NCI-H2196 treated with DMSO at 0.1 percent for 48 hours (cell line): ENCODE results near the gene USF2.
A peak's percentile ranks its signal among the peaks of the same experiment; 100 is the strongest.

Source experiments
- DNase-seq: peaks from one replicate; lab custom pipeline; 2025; ENCODE audit not compliant: unreplicated experiment; lab: John Stamatoyannopoulos, UW

Gene USF2

GRCh38 chr19:35265126-35265899 lies 3.4 kb upstream of the USF2 start:
- DNase-seq = no peak

DNA sequence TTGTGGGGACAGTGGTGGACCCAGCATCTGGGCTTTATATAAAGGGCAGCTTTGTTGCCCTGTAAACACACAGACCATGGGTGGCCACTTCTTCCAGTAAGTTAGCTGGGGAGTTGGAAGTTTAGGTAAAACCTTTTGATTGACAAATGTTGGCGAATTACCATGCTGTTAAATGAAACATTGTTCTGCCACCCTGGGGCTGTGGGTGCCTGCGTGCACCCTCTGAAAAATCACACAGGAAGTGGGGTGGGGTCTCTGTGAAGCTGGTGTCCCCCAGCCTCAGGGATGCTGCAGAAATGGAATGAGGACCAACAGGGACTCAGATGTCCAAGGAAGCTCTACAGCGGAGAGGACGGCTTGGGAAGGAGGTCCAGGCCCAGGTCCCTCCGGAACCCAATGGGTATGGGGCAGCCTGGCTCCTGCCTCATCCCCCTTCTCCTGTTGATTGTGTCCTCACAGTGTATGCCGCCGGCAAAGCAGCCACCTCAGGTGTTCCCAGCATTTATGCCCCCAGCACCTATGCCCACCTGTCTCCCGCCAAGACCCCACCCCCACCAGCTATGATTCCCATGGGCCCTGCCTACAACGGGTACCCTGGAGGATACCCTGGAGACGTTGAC lies 2.8 kb upstream of the USF2 start:
- no peak for DNase-seq

GRCh38 chr19:35266520-35267352 lies 2.0 kb upstream of the USF2 start:
- DNase-seq = no peak

DNA sequence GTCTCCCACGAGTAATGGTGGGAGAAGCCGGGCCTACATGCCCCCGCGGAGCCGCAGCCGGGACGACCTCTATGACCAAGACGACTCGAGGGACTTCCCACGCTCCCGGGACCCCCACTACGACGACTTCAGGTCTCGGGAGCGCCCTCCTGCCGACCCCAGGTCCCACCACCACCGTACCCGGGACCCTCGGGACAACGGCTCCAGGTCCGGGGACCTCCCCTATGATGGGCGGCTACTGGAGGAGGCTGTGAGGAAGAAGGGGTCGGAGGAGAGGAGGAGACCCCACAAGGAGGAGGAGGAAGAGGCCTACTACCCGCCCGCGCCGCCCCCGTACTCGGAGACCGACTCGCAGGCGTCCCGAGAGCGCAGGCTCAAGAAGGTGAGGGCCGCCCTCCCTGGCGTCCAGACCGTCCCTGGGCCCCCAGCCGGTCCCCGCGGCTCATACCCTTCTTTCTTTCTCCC lies 1.4 kb upstream of the USF2 start:
- DNase-seq = no peak

DNA sequence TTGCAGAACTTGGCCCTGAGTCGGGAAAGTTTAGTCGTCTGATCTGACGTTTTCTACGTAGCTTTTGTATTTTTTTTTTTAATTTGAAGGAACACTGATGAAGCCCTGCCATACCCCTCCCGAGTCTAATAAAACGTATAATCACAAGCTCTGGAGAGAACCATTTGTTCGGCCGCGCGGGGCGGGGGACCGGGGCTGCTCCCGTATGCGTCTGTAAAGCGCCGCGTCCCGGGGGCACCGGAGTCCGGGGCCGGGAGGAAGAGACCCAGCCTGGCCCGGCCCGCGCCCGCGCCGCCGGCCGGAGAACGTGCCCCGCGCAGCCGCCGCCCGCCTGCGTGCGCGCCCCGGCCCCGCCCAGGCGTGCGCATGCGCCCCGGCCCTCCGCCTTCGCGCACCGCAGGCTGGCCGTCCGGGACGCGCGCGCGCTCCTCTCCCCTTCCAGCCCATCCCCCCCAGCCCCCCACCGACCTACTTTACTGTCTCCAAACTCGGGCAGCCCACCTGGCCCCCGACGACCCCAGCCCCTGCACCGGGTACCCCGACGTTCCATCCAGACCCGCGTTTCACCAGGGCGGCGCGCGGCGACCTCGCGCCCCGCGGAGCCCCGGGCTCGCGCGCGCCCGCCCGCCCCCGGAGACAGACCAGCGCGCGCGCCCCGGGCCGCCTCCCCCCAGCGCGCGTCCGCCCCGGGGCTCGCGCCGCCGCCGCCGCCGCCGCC lies 785 bp upstream of the USF2 start:
- peak; percentile 34 for DNase-seq

- DNase-seq = peak; percentile 84
These were observed 816 bp downstream of the USF2 start for GRCh38 chr19:35269438-35270117.

DNA sequence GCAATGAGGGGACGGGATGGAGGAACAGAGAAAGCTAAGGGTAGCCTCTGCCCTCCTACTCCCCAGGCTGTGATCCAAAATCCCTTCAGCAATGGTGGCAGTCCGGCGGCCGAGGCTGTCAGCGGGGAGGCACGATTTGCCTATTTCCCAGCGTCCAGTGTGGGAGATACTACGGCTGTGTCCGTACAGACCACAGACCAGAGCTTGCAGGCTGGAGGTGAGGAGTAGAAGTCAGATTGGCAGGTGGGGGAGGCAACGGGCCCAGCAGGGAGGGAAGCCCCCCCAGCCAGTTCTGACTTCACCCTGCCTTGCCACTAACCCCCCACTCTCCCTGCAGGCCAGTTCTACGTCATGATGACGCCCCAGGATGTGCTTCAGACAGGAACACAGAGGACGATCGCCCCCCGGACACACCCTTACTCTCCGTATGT lies 1.6 kb downstream of the USF2 start:
- no peak for DNase-seq

DNA sequence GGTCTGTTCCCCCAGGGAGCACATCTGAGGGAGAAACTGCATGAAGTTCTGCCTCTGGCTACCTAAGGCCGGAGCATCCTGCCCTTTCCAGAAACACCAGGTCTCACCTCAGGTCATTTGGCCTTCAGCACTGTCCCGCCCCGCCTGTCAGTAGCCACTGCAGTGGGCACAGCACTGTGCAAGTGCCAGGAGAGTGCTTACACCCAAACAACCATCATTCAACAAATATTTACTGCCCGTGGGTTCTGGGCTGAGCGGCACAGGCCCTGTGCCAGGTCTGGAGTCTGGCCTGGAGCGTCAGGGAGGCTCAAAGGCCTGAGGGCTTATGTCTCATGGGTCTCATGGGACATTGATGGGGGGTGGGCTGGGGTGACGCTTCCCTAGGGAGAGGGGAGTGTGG lies 2.8 kb downstream of the USF2 start:
- DNase-seq = no peak

DNA sequence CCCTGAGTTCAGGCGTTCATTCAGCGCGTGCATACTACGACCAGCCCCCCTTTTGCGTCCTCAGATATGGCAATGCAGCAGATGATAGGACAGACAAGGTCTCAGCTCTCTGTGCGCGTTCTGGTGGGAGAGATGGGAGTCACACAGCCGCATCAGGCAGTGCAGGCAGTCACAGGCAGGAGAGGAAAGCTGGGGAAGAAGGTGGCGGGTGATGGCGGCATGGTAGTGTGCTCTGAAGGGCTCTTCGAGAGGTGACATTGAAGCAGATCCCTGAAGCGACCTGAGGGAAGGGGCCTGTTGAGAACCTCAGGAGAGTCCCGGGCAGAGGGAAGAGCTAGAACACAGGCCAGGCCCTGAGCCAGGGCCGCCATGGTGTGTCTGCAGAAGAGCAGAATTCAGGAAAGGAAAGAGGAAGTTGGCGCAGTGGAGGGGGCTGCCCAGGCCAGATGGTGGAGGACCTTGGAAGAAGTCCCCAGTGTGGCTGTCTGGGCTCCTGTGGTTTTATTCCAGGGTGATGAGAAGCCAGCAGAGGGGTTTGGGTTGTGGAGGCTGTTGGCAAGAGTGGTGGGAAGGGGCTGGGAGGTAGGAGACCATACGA lies 3.5 kb downstream of the USF2 start:
- no peak for DNase-seq

GRCh38 chr19:35272954-35273649 lies 4.3 kb downstream of the USF2 start:
- DNase-seq = no peak

- no peak for DNase-seq
These were observed 5.0 kb downstream of the USF2 start for GRCh38 chr19:35273686-35274259.

DNA sequence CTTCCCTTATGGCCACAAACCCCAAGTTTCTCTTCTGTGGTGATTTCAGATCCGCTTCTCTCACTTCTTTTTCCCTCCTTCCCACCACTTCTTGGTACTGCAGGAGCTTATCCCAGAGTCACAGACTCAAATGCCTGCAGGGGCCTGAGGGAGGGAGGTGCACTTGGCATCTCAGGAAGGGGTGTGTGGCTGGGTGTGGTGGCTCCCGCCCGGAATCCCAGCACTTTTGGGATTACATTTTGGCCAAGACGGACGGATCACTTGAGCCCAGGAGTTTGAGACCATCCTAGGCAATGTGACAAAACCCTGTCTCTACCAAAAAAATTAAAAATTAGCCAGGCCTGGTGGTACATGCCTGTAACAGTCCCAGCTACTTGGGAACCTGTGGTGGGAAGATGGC lies 5.6 kb downstream of the USF2 start:
- no peak for DNase-seq

- DNase-seq = no peak
These were observed 8.0 kb downstream of the USF2 start for GRCh38 chr19:35276706-35277281.

DNA sequence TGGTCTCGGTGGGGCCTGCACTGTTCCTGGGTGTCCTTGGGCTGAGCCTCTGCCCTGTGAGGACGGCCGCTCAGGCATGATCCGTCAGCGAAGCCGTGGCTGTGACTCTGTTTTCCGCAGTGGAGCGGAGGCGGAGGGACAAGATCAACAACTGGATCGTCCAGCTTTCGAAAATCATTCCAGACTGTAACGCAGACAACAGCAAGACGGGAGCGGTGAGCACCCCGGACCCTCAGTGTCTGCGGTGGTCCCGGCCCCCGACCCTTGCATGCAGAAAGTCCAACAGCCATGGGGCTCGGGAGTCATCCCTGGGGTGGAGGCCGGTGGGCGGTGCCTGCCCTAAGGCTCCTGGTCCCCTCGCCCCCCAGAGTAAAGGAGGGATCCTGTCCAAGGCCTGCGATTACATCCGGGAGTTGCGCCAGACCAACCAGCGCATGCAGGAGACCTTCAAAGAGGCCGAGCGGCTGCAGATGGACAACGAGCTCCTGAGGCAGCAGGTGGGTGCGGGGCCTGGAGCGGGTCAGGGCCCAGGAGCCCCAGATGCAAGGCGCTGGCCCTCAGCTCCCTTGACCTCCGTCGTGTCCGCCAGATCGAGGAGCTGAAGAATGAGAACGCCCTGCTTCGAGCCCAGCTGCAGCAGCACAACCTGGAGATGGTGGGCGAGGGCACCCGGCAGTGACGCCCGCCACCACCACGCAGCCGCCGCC lies 10.0 kb downstream of the USF2 start:
- no peak for DNase-seq

GRCh38 chr19:35279374-35279773 lies 10.6 kb downstream of the USF2 start:
- DNase-seq = no peak

DNA sequence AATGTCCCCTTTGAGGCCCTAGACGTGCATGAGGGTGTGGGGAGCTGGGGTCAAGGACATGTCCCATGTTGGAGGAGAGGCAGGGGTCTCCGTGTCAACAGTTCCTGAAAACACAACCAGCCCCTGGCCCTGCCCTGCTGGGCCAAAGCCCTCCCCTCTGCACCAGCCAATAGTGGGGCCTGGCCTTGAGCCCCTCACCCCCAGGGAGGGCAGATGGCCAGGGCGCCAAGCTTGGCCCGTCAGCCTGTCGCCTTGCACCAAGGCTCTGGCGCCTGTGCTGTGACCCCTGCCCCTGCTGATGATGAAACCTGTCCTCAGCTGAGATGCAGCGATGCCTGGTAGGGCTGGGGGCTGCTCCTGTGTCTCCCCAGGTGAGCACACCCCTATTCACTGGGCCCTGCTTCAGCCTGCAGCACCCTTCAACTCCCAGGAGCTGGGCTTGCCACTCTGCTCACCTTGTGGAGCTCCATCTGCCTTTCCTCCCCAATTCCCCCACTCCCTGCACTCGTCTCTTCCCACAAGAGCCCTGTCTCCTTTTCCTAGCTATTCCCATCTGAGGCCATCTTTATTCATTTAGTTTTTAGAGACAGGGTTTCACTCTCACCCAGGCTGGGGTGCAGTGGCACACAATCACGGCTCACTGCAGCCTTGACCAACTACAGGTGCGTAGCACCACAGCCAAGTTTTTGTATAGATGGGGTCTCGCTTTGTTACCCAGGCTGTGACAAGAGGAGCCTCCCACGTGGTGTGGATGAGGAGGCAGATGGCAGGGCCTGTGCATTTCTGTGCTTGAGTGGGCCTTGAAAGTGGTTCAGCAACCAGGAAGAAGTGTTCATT lies 11.4 kb downstream of the USF2 start:
- DNase-seq = no peak

DNA sequence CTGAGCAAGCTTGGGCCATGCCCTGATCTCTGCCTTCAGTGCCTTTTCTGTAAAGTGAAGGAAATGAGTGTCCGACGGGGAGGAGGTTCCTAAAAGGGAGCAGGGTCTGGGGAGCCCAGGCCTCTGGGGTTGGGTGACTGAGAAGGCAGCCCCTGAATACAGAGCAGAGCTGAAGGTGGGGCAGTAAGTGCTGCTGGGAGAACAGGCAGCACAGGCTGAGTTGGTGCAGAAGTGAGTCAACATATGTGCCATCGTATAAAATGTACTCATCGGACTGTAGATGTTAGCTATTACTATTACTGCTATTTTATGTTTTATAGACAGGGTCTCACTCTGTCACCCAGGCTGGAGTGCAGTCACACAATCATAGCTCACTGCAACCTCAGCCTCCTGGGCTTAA lies 12.5 kb downstream of the USF2 start:
- DNase-seq = no peak
